B cell (primary cell): ENCODE measurements around the gene XRCC4. TPM values are rescaled to one million over a fixed set of nuclear protein-coding genes. Genes with fewer than 3 reads are reported as not detected.

Experiments used
- ATAC-seq: fragments of 200-7000 bp; cut with Tn5 transposase; one replicate; pipeline ENCODE4 v1.10.0; 2021; ENCODE audit warnings: low read depth, mild to moderate bottlenecking, moderate number of reproducible peaks, moderate library complexity
- CTCF ChIA-PET: fragments of 350-600 bp; sonication (Branson Sonifier 250); formaldehyde crosslinking; loops from one replicate; lab custom pipeline; 2021; ENCODE audit warnings: antibody characterized with exemption, inconsistent platforms; lab: Charles Lee
- POLR2A ChIA-PET: fragments of 350-600 bp; sonication (Branson Sonifier 250); formaldehyde crosslinking; loops from one replicate; lab custom pipeline; 2021; ENCODE audit warnings: antibody characterized with exemption; lab: Charles Lee
- DNase-seq: peaks from one replicate; pipeline ENCODE4 v3.0.0; 2013
- H2AFZ ChIP-seq: 2 replicates; pipeline ENCODE4 v1.6.1; 2012; ENCODE audit warnings: mild to moderate bottlenecking, low read depth, low read length; ENCODE audit not compliant: insufficient read depth, poor library complexity, severe bottlenecking
- H3K27ac ChIP-seq, 2 donors: 1 replicate in 1 of 2; 2 replicates in 1 of 2; pipeline ENCODE4 v1.5.1; 2012 to 2013; ENCODE audit warnings: low read length in 2 of 2, mild to moderate bottlenecking in 2 of 2, moderate library complexity in 1 of 2
- H3K27me3 ChIP-seq, 4 experiments: fragments of 200-600 bp in 1 of 4; sonication (generic) in 1 of 4; replicated peaks in 1 of 4; 1 replicate in 2 of 4; 2 replicates in 2 of 4; pipeline versions ENCODE4 v1.6.1 to v1.7.0; 2013 to 2016; ENCODE audit warnings: low read length in 3 of 4, mild to moderate bottlenecking in 2 of 4, mixed read lengths in 1 of 4, moderate library complexity in 1 of 4; ENCODE audit not compliant: insufficient read depth in 4 of 4, control insufficient read depth in 3 of 4; ENCODE audit errors: control extremely low read depth in 1 of 4
- H3K36me3 ChIP-seq, 2 experiments: replicated peaks in 1 of 2; 1 replicate in 1 of 2; 2 replicates in 1 of 2; pipeline versions ENCODE4 v1.6.1 to v1.7.1; 2013; ENCODE audit warnings: low read length in 1 of 2; ENCODE audit not compliant: insufficient read depth in 2 of 2, control insufficient read depth in 1 of 2; ENCODE audit errors: control extremely low read depth in 1 of 2, extremely low read depth in 1 of 2
- H3K4me1 ChIP-seq, 2 donors: fragments of 200-600 bp in 1 of 2; sonication (generic) in 1 of 2; 1 replicate in 1 of 2; 2 replicates in 1 of 2; pipeline versions ENCODE4 v1.5.1 to v1.6.1; 2013 to 2017; ENCODE audit warnings: low read length in 2 of 2; ENCODE audit not compliant: control insufficient read depth in 2 of 2, insufficient read depth in 2 of 2
- H3K4me2 ChIP-seq: replicated peaks from 2 replicates; pipeline ENCODE3; 2012; ENCODE audit warnings: mild to moderate bottlenecking, low read depth, low read length; ENCODE audit not compliant: poor library complexity, severe bottlenecking
- H3K4me3 ChIP-seq, 5 experiments: fragments of 200-600 bp in 1 of 5; sonication (generic) in 1 of 5; 1 replicate in 3 of 5; 2 replicates in 2 of 5; pipeline versions ENCODE4 v1.5.1 to v1.7.0; 2011 to 2016; ENCODE audit warnings: low read length in 4 of 5, mild to moderate bottlenecking in 4 of 5, low read depth in 2 of 5, control low read depth in 1 of 5, moderate library complexity in 1 of 5; ENCODE audit not compliant: insufficient read depth in 1 of 5; ENCODE audit errors: control extremely low read depth in 1 of 5, extremely low read depth in 1 of 5
- H3K79me2 ChIP-seq: fragments of 200-600 bp; sonication (generic); one replicate; pipeline ENCODE4 v1.6.0; 2016; ENCODE audit warnings: low read length; ENCODE audit not compliant: control insufficient read depth, insufficient read depth
- H3K9ac ChIP-seq: fragments of 200-600 bp; sonication (generic); 2 replicates; pipeline ENCODE4 v1.6.1; 2017; ENCODE audit warnings: mild to moderate bottlenecking, low read length, moderate library complexity
- H3K9me3 ChIP-seq, 3 donors: one replicate each; pipeline versions ENCODE4 v1.6.1 to v1.7.1; 2013; ENCODE audit warnings: low read length in 2 of 3; ENCODE audit not compliant: control insufficient read depth in 2 of 3, insufficient read depth in 1 of 3; ENCODE audit errors: control extremely low read depth in 1 of 3
- H4K20me1 ChIP-seq: 2 replicates; pipeline ENCODE4 v1.6.0; 2012; ENCODE audit warnings: mild to moderate bottlenecking, low read length; ENCODE audit not compliant: insufficient read depth, control insufficient read depth, poor library complexity, severe bottlenecking
- H3K27ac Mint-ChIP-seq: one replicate; pipeline ENCODE4 v1.8.0; 2021; ENCODE audit warnings: mixed read lengths
- H3K27me3 Mint-ChIP-seq: one replicate; pipeline ENCODE4 v1.8.0; 2021; ENCODE audit warnings: mixed read lengths
- H3K4me1 Mint-ChIP-seq: one replicate; pipeline ENCODE4 v1.8.0; 2021; ENCODE audit warnings: mixed read lengths
- H3K4me3 Mint-ChIP-seq: one replicate; pipeline ENCODE4 v1.8.0; 2021; ENCODE audit warnings: mixed read lengths
- H3K9me3 Mint-ChIP-seq: one replicate; pipeline ENCODE4 v1.8.0; 2022; ENCODE audit warnings: mixed read lengths; ENCODE audit not compliant: insufficient read depth
- CTCF ChIP-seq: fragments of 200-600 bp; IDR thresholded peaks from one replicate; pipeline ENCODE4 v1.8.0; 2022; ENCODE audit warnings: antibody characterized with exemption, mild to moderate bottlenecking
- EZH2 ChIP-seq: IDR thresholded peaks from 2 replicates; pipeline ENCODE4 v1.6.1; 2012; ENCODE audit warnings: borderline replicate concordance, low read depth, mild to moderate bottlenecking, moderate library complexity, low read length; ENCODE audit not compliant: insufficient read depth, poor library complexity, severe bottlenecking
- WGBS: methylation state at CpG from one replicate; pipeline ENCODE4 v1.1.5; 2013; ENCODE audit warnings: missing lambda C conversion rate; ENCODE audit not compliant: insufficient coverage; 5-methylcytosine and 5-hydroxymethylcytosine counted together
- intact Hi-C: fragments of 100-400 bp; cut with micrococcal nuclease; formaldehyde crosslinking; loops from one replicate; pipeline ENCODE4 v1.10.0; 2022
- polyA plus RNA-seq: library from polyadenylated mRNA; depleted of rRNA; stranded (reverse); fragments of >200 nt; gene quantifications from 2 replicates; pipeline ENCODE4 v1.2.3, GENCODE V29; 2012
- total RNA-seq, 2 donors: library from RNA; stranded (reverse); fragments of 120-200 nt in 1 of 2; gene quantifications; 1 replicate in 1 of 2; 2 replicates in 1 of 2; pipeline versions ENCODE4 v1.2.3 to v1.2.4, GENCODE V29; 2013 to 2022

The XRCC4 gene
- total and polyA plus RNA-seq, 2 donors (not counting 1 experiment from before 2014, with no cell fraction given) = 1.3 to 7.7 TPM

- DNase-seq = no peak
- H3K27ac Mint-ChIP-seq = no peak overlapping the region
- no peaks in the 10 kb centered on the region for H3K9me3 ChIP-seq
- no peak for ATAC-seq
- H3K4me3 Mint-ChIP-seq = no peak overlapping the region
- H3K27me3 Mint-ChIP-seq = no peaks in the 10 kb centered on the region
- H3K9ac ChIP-seq = no peak overlapping the region
- H3K4me1 Mint-ChIP-seq = no peaks in the 10 kb centered on the region
- TF ChIP-seq EZH2 (no peak), CTCF (no peak)
- no peak overlapping the region for H3K27ac ChIP-seq
- POLR2A ChIA-PET = no interaction called here
- CTCF ChIA-PET = no interaction called here
- H2AFZ ChIP-seq = no peak overlapping the region
- H3K4me1 ChIP-seq = no peaks in the 10 kb centered on the region
- H3K4me3 ChIP-seq = no peak overlapping the region
- no peaks in the 10 kb centered on the region for H3K79me2 ChIP-seq
- no peaks in the 10 kb centered on the region for H4K20me1 ChIP-seq
- intact Hi-C loops = no loop called here
- H3K27me3 ChIP-seq = no peaks in the 10 kb centered on the region
- no peak overlapping the region for H3K4me2 ChIP-seq
- H3K36me3 ChIP-seq = no peaks in the 10 kb centered on the region
- no peaks in the 10 kb centered on the region for H3K9me3 Mint-ChIP-seq
Measured at GRCh38 chr5:83104021-83104420, 26.7 kb downstream of the XRCC4 start.

- Histone ChIP-seq H2AFZ (no peak overlapping the region), H3K27me3 (no peaks in the 10 kb centered on the region), H4K20me1 (no peaks in the 10 kb centered on the region), H3K79me2 (no peaks in the 10 kb centered on the region), H3K9ac (no peak overlapping the region), H3K9me3 (peaks cover 0 to 3% (median 0%) of the 10 kb centered on the region in 3 donors), H3K4me2 (no peak overlapping the region), H3K27ac (no peak overlapping the region), H3K4me1 (no peaks in the 10 kb centered on the region), H3K4me3 (no peak overlapping the region), H3K36me3 (peaks cover 3 to 4% of the 10 kb centered on the region in 2 experiments)
- ChIA-PET CTCF (no interaction called here), POLR2A (no interaction called here)
- intact Hi-C loops = no loop called here
- Mint-ChIP-seq H3K9me3 (peaks cover 5% of the 10 kb centered on the region), H3K27me3 (no peaks in the 10 kb centered on the region), H3K4me3 (no peak overlapping the region), H3K27ac (no peak overlapping the region), H3K4me1 (no peaks in the 10 kb centered on the region)
- 100% methylated on average over 2 of the region's 3 CpGs for WGBS
- ATAC-seq = no peak
- no peak for DNase-seq
- TF ChIP-seq CTCF (no peak), EZH2 (no peak)
Measured at GRCh38 chr5:83107692-83108420, 30.5 kb downstream of the XRCC4 start.
